Measurements from ENCODE around the gene MARK4. TPM values are rescaled to one million over a fixed set of nuclear protein-coding genes. Genes with fewer than 3 reads are reported as not detected.

Gene MARK4
- total and polyA plus RNA-seq, 4 donors, result 6.0 to 40.4 (median 28.0) TPM

- intact Hi-C loops (cut with DNase I), result no loop called here
- 72 to 77% methylated on average over 8 of the region's 8 CpGs for WGBS, 2 donors
- DNase-seq (no peak), ATAC-seq (ENCODE audit: low FRiP score) (no peak)
- H3K27me3 ChIP-seq (ENCODE audit: control insufficient read depth in 1 of 2, insufficient read depth in 2 of 2, low read length in 1 of 2), result peaks cover 0 to 2% of the 10 kb centered on the region in 2 donors
- no peaks in the 10 kb centered on the region for H3K36me3 ChIP-seq (ENCODE audit: control insufficient read depth in 1 of 2, insufficient read depth in 2 of 2, low read length in 1 of 2)
- no peaks in the 10 kb centered on the region for H3K9me3 ChIP-seq (ENCODE audit: control insufficient read depth, low read length)
- H3K4me1 ChIP-seq (ENCODE audit: control insufficient read depth in 1 of 2, insufficient read depth in 2 of 2, low read length in 2 of 2), result no peaks in the 10 kb centered on the region
- no peak overlapping the region for H3K4me3 ChIP-seq (ENCODE audit: low read length in 2 of 2)
- no peak overlapping the region for H3K27ac ChIP-seq (ENCODE audit: low read depth in 1 of 2, low read length in 2 of 2)
Measured at GRCh38 chr19:45314708-45315245, 63.7 kb downstream of the MARK4 start.

GRCh38 chr19:45315304-45315703, 64.2 kb downstream of the MARK4 start:
- ATAC-seq (ENCODE audit: low FRiP score), result no peak
- H3K27ac ChIP-seq (ENCODE audit: low read depth in 1 of 2, low read length in 2 of 2), result no peak overlapping the region
- no peak overlapping the region for H3K4me3 ChIP-seq (ENCODE audit: low read length in 2 of 2)
- no peaks in the 10 kb centered on the region for H3K9me3 ChIP-seq (ENCODE audit: control insufficient read depth, low read length)
- DNase-seq, result no peak
- H3K27me3 ChIP-seq (ENCODE audit: control insufficient read depth in 1 of 2, insufficient read depth in 2 of 2, low read length in 1 of 2), result peaks cover 0 to 2% of the 10 kb centered on the region in 2 donors
- WGBS, 2 donors, result 55 to 58% methylated on average over 21 of the region's 21 CpGs
- intact Hi-C loops (cut with DNase I), result no loop called here
- no peaks in the 10 kb centered on the region for H3K36me3 ChIP-seq (ENCODE audit: control insufficient read depth in 1 of 2, insufficient read depth in 2 of 2, low read length in 1 of 2)
- no peaks in the 10 kb centered on the region for H3K4me1 ChIP-seq (ENCODE audit: control insufficient read depth in 1 of 2, insufficient read depth in 2 of 2, low read length in 2 of 2)

GRCh38 chr19:45320997-45321775, 70.1 kb downstream of the MARK4 start:
- Histone ChIP-seq H3K36me3 (ENCODE audit: control insufficient read depth in 1 of 2, insufficient read depth in 2 of 2, low read length in 1 of 2) (no peaks in the 10 kb centered on the region), H3K27me3 (ENCODE audit: control insufficient read depth in 1 of 2, insufficient read depth in 2 of 2, low read length in 1 of 2) (no peaks in the 10 kb centered on the region), H3K4me1 (ENCODE audit: control insufficient read depth in 1 of 2, insufficient read depth in 2 of 2, low read length in 2 of 2) (no peaks in the 10 kb centered on the region), H3K4me3 (ENCODE audit: low read length in 2 of 2) (no peak overlapping the region), H3K27ac (ENCODE audit: low read depth in 1 of 2, low read length in 2 of 2) (no peak overlapping the region), H3K9me3 (ENCODE audit: control insufficient read depth, low read length) (no peaks in the 10 kb centered on the region)
- intact Hi-C loops (cut with DNase I), result no loop called here
- no peak for ATAC-seq (ENCODE audit: low FRiP score)
- WGBS, 2 donors, result 83 to 92% methylated on average over 12 of the region's 12 CpGs
- no peak for DNase-seq

- intact Hi-C loops (cut with DNase I), result no loop called here
Measured at GRCh38 chr19:45321848-45322247, 70.8 kb downstream of the MARK4 start.

GRCh38 chr19:45322311-45322710, 71.2 kb downstream of the MARK4 start:
- ATAC-seq (ENCODE audit: low FRiP score) (no peak), DNase-seq (no peak)
- intact Hi-C loops (cut with DNase I), result no loop called here
- WGBS, 2 donors, result 78 to 82% methylated on average over 11 of the region's 11 CpGs
- Histone ChIP-seq H3K4me1 (ENCODE audit: control insufficient read depth in 1 of 2, insufficient read depth in 2 of 2, low read length in 2 of 2) (no peaks in the 10 kb centered on the region), H3K36me3 (ENCODE audit: control insufficient read depth in 1 of 2, insufficient read depth in 2 of 2, low read length in 1 of 2) (no peaks in the 10 kb centered on the region), H3K4me3 (ENCODE audit: low read length in 2 of 2) (no peak overlapping the region), H3K27ac (ENCODE audit: low read depth in 1 of 2, low read length in 2 of 2) (no peak overlapping the region), H3K27me3 (ENCODE audit: control insufficient read depth in 1 of 2, insufficient read depth in 2 of 2, low read length in 1 of 2) (no peaks in the 10 kb centered on the region), H3K9me3 (ENCODE audit: control insufficient read depth, low read length) (no peaks in the 10 kb centered on the region)

More at GRCh38 chr19:45321848-45322247, 70.8 kb downstream of the MARK4 start:
- H3K4me1 ChIP-seq (ENCODE audit: control insufficient read depth in 1 of 2, insufficient read depth in 2 of 2, low read length in 2 of 2), result no peaks in the 10 kb centered on the region
- ATAC-seq (ENCODE audit: low FRiP score), result no peak
- H3K4me3 ChIP-seq (ENCODE audit: low read length in 2 of 2), result no peak overlapping the region
- 29 to 31% methylated on average over 7 of the region's 7 CpGs for WGBS, 2 donors
- H3K36me3 ChIP-seq (ENCODE audit: control insufficient read depth in 1 of 2, insufficient read depth in 2 of 2, low read length in 1 of 2), result no peaks in the 10 kb centered on the region
- H3K9me3 ChIP-seq (ENCODE audit: control insufficient read depth, low read length), result no peaks in the 10 kb centered on the region
- DNase-seq, result no peak
- no peak overlapping the region for H3K27ac ChIP-seq (ENCODE audit: low read depth in 1 of 2, low read length in 2 of 2)
- H3K27me3 ChIP-seq (ENCODE audit: control insufficient read depth in 1 of 2, insufficient read depth in 2 of 2, low read length in 1 of 2), result no peaks in the 10 kb centered on the region

- H3K4me1 ChIP-seq (ENCODE audit: control insufficient read depth in 1 of 2, insufficient read depth in 2 of 2, low read length in 2 of 2), result no peaks in the 10 kb centered on the region
- H3K9me3 ChIP-seq (ENCODE audit: control insufficient read depth, low read length), result no peaks in the 10 kb centered on the region
- no peak within 1 kb of the TSS for H3K4me3 ChIP-seq (ENCODE audit: low read length in 2 of 2)
- ATAC-seq (ENCODE audit: low FRiP score), result peak; percentile 22
- no peaks in the 10 kb centered on the region for H3K27me3 ChIP-seq (ENCODE audit: control insufficient read depth in 1 of 2, insufficient read depth in 2 of 2, low read length in 1 of 2)
- WGBS, 2 donors, result 54 to 60% methylated on average over 15 of the region's 15 CpGs
- no peaks in the 10 kb centered on the region for H3K36me3 ChIP-seq (ENCODE audit: control insufficient read depth in 1 of 2, insufficient read depth in 2 of 2, low read length in 1 of 2)
- DNase-seq, result no peak
- intact Hi-C loops (cut with DNase I), result no loop called here
- H3K27ac ChIP-seq (ENCODE audit: low read depth in 1 of 2, low read length in 2 of 2), result no peak within 1 kb of the TSS
Measured at GRCh38 chr19:45322744-45323281, 71.7 kb downstream of the MARK4 start, which contains the start of gene CKM. CKM (minus strand) TSS chr19:45322875; CDS start chr19:45319713, 3,162 bp downstream.

- Histone ChIP-seq H3K27ac (ENCODE audit: low read depth in 1 of 2, low read length in 2 of 2) (no peak overlapping the region), H3K4me3 (ENCODE audit: low read length in 2 of 2) (no peak overlapping the region), H3K36me3 (ENCODE audit: control insufficient read depth in 1 of 2, insufficient read depth in 2 of 2, low read length in 1 of 2) (no peaks in the 10 kb centered on the region), H3K27me3 (ENCODE audit: control insufficient read depth in 1 of 2, insufficient read depth in 2 of 2, low read length in 1 of 2) (no peaks in the 10 kb centered on the region), H3K9me3 (ENCODE audit: control insufficient read depth, low read length) (no peaks in the 10 kb centered on the region), H3K4me1 (ENCODE audit: control insufficient read depth in 1 of 2, insufficient read depth in 2 of 2, low read length in 2 of 2) (no peaks in the 10 kb centered on the region)
- intact Hi-C loops (cut with DNase I), result no loop called here
- 1% methylated on average over 29 to 30 of the region's 30 CpGs for WGBS, 2 donors
- DNase-seq (no peak), ATAC-seq (ENCODE audit: low FRiP score) (no peak)
Measured at GRCh38 chr19:45323671-45324081, 72.6 kb downstream of the MARK4 start.

GRCh38 chr19:45324349-45324907, 73.4 kb downstream of the MARK4 start:
- intact Hi-C loops (cut with DNase I), result no loop called here
- Histone ChIP-seq H3K27ac (ENCODE audit: low read depth in 1 of 2, low read length in 2 of 2) (no peak overlapping the region), H3K36me3 (ENCODE audit: control insufficient read depth in 1 of 2, insufficient read depth in 2 of 2, low read length in 1 of 2) (no peaks in the 10 kb centered on the region), H3K9me3 (ENCODE audit: control insufficient read depth, low read length) (no peaks in the 10 kb centered on the region), H3K4me1 (ENCODE audit: control insufficient read depth in 1 of 2, insufficient read depth in 2 of 2, low read length in 2 of 2) (no peaks in the 10 kb centered on the region), H3K4me3 (ENCODE audit: low read length in 2 of 2) (no peak overlapping the region), H3K27me3 (ENCODE audit: control insufficient read depth in 1 of 2, insufficient read depth in 2 of 2, low read length in 1 of 2) (no peaks in the 10 kb centered on the region)
- DNase-seq (no peak), ATAC-seq (ENCODE audit: low FRiP score) (no peak)
- WGBS, 2 donors, result 71 to 73% methylated on average over 11 of the region's 11 CpGs

All from aorta (tissue), 5 donors.